ENCODE results near the gene SEMA6A. TPM values are rescaled to one million over a fixed set of nuclear protein-coding genes. Genes with fewer than 3 reads are reported as not detected.

The SEMA6A gene
- polyA plus RNA-seq, 2 of the 4 experiments (the other 2 are of a cell fraction), result 0.01 TPM; not detected in 1

- WGBS (ENCODE audit: missing lambda C conversion rate), result 27% methylated on average over 5 of the region's 5 CpGs
- Histone ChIP-seq H3K27ac (no peak overlapping the region), H3K4me3 (no peak overlapping the region), H3K4me2 (no peak overlapping the region), H3K4me1 (no peaks in the 10 kb centered on the region), H3K9me3 (no peaks in the 10 kb centered on the region)
- FAIRE-seq, result no peak
- ChIA-PET CTCF (interaction anchor here (1.0 to 1.7 kb wide), 2 partner anchors 17 to 18 kb away, joined by 4 to 5 read pairs; no protein-coding TSS in a partner anchor), POLR2A (no interaction called here)
- no peak for DNase-seq (ENCODE audit: low read depth in 1 of 2, low spot score in 1 of 2)
- TF ChIP-seq, protein P1, sequence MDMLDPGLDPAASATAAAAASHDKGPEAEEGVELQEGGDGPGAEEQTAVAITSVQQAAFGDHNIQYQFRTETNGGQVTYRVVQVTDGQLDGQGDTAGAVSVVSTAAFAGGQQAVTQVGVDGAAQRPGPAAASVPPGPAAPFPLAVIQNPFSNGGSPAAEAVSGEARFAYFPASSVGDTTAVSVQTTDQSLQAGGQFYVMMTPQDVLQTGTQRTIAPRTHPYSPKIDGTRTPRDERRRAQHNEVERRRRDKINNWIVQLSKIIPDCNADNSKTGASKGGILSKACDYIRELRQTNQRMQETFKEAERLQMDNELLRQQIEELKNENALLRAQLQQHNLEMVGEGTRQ (IDR thresholded peaks at IDR 0.05), result no peak
- no peak for TF ChIP-seq RAD21 (conservative IDR thresholded peaks at IDR 0.05 in 1 of 2, IDR thresholded peaks at IDR 0.05 in 1 of 2)
- TF ChIP-seq JUNB (IDR thresholded peaks at IDR 0.05), result no peak
- TF ChIP-seq SMC3 (IDR thresholded peaks at IDR 0.05), result no peak
- no peak for TF ChIP-seq CHD2 (IDR thresholded peaks at IDR 0.05; ENCODE audit: low read length, partially characterized antibody)
- TF ChIP-seq FOXS1 (CRISPR knock-in tag; IDR thresholded peaks at IDR 0.05), result no peak
- TF ChIP-seq EHMT2 (IDR thresholded peaks at IDR 0.05; ENCODE audit: low read depth), result no peak
- TF ChIP-seq HDAC2 (IDR thresholded peaks at IDR 0.05), result no peak
- no peak for TF ChIP-seq PHF8 (IDR thresholded peaks at IDR 0.05; ENCODE audit: borderline replicate concordance, low read depth)
- no peak for TF ChIP-seq SREBF2 (IDR thresholded peaks at IDR 0.05)
- TF ChIP-seq E2F6 (IDR thresholded peaks at IDR 0.05; ENCODE audit: borderline replicate concordance, low read depth), result no peak
- no peak for TF ChIP-seq TP53 (CRISPR knock-in tag; IDR thresholded peaks at IDR 0.05)
- TF ChIP-seq NFE2L2 (conservative IDR thresholded peaks at IDR 0.05; ENCODE audit: low read length), result no peak
- TF ChIP-seq CBX8 (IDR thresholded peaks at IDR 0.05), result no peak
- no peak for TF ChIP-seq FOSL2 (IDR thresholded peaks at IDR 0.05)
- no peak for TF ChIP-seq FOSL2 (CRISPR knock-in tag; IDR thresholded peaks at IDR 0.05)
- no peak for TF ChIP-seq NR3C1 (IDR thresholded peaks at IDR 0.05)
- TF ChIP-seq ZFP36 (IDR thresholded peaks at IDR 0.05; ENCODE audit: borderline replicate concordance, partially characterized antibody), result no peak
- TF ChIP-seq POLR2AphosphoS2 (conservative IDR thresholded peaks at IDR 0.05; ENCODE audit: low read length), result no peak
- TF ChIP-seq HOXB5 (CRISPR knock-in tag; IDR thresholded peaks at IDR 0.05), result no peak
- ATAC-seq, result no peak
Observed at GRCh38 chr5:116593340-116593739, 18.7 kb upstream of the SEMA6A start.

GRCh38 chr5:116585227-116585626 is 10.6 kb upstream of the SEMA6A start:
- ChIA-PET CTCF (no interaction called here), POLR2A (no interaction called here)
- FAIRE-seq, result no peak
- TF ChIP-seq ZFP36 (IDR thresholded peaks at IDR 0.05; ENCODE audit: borderline replicate concordance, partially characterized antibody) (no peak), FOSL2 (IDR thresholded peaks at IDR 0.05) (no peak), FOSL2 (CRISPR knock-in tag; IDR thresholded peaks at IDR 0.05) (no peak), NPAS2 (CRISPR knock-in tag; IDR thresholded peaks at IDR 0.05; ENCODE audit: borderline replicate concordance) (no peak), EHF (CRISPR knock-in tag; IDR thresholded peaks at IDR 0.05) (no peak), KDM1A (IDR thresholded peaks at IDR 0.05; ENCODE audit: low read depth) (no peak), MAFK (IDR thresholded peaks at IDR 0.05; ENCODE audit: partially characterized antibody) (no peak), MYC (IDR thresholded peaks at IDR 0.05; ENCODE audit: borderline replicate concordance, low read length) (no peak), JUNB (IDR thresholded peaks at IDR 0.05) (no peak), ESRRA (IDR thresholded peaks at IDR 0.05; ENCODE audit: borderline replicate concordance, low read length) (no peak), HES2 (IDR thresholded peaks at IDR 0.05) (no peak), SMC3 (IDR thresholded peaks at IDR 0.05) (no peak), RNF2 (IDR thresholded peaks at IDR 0.05; ENCODE audit: borderline replicate concordance, low read depth) (no peak)
- TF ChIP-seq, protein P2, sequence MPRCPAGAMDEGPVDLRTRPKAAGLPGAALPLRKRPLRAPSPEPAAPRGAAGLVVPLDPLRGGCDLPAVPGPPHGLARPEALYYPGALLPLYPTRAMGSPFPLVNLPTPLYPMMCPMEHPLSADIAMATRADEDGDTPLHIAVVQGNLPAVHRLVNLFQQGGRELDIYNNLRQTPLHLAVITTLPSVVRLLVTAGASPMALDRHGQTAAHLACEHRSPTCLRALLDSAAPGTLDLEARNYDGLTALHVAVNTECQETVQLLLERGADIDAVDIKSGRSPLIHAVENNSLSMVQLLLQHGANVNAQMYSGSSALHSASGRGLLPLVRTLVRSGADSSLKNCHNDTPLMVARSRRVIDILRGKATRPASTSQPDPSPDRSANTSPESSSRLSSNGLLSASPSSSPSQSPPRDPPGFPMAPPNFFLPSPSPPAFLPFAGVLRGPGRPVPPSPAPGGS (IDR thresholded peaks at IDR 0.05), result no peak
- TF ChIP-seq, protein P1 (IDR thresholded peaks at IDR 0.05), result no peak
- Histone ChIP-seq H3K27ac (no peak overlapping the region), H3K4me1 (no peaks in the 10 kb centered on the region), H3K4me3 (no peak overlapping the region), H3K9me3 (no peaks in the 10 kb centered on the region), H3K4me2 (no peak overlapping the region)
- WGBS (ENCODE audit: missing lambda C conversion rate), result 28% methylated on average over 3 of the region's 3 CpGs
- no peak for ATAC-seq
- no peak for DNase-seq (ENCODE audit: low read depth in 1 of 2, low spot score in 1 of 2)

Data from A549 (cell line).